HG03565 (cell line): Measurements from ENCODE around the gene SLC6A6.

Experiments used
- ATAC-seq: cut with Tn5 transposase; IDR thresholded peaks from one replicate; pipeline ENCODE4 v1.9.1; 2021; ENCODE audit warnings: mild to moderate bottlenecking, moderate library complexity; ENCODE audit not compliant: unreplicated experiment

The SLC6A6 gene

DNA sequence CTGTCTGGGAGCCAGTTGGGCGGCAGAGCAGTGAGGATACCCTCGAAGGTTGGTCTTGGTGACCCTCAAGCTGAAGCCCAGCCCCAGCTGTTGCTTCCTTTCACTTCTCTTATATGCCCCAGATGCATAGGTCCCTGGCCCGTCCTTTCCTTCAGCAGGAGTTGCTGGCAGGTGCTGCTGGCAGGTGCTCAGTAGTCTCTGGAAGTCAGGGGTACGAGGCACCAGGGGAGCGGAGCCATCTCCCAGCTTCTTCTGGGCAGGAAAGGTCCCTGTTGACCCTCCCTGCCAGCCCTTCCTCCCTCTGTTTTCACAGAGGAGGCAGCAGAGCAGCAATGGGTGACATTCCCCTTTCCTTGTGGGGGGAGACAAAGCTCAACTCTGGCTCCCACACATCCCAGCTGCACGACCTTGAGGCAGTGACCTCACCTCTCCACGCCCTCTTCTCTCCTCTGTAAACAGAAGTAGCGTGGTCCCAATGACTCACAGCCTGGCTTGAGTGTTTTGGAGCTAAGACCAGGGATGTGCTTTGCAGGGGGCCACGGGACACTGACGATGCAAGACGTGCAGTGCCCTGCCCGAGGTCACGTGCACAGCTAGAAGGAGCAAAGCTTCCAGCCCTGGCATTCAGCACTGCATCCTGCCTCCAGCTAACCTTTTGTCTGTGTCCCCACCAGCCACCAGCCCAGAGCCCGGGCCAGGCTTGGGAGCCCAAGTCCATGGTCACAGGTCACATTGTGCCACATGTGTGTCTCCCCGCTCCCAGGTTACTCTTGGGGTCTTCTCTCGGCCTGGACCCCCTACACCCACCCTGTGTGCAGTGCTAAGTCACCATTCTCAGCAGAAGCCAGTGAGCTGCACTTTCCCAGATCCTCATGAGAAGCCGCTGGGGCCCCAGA, 49.7 kb downstream of the SLC6A6 start:
- no peak for ATAC-seq

DNA sequence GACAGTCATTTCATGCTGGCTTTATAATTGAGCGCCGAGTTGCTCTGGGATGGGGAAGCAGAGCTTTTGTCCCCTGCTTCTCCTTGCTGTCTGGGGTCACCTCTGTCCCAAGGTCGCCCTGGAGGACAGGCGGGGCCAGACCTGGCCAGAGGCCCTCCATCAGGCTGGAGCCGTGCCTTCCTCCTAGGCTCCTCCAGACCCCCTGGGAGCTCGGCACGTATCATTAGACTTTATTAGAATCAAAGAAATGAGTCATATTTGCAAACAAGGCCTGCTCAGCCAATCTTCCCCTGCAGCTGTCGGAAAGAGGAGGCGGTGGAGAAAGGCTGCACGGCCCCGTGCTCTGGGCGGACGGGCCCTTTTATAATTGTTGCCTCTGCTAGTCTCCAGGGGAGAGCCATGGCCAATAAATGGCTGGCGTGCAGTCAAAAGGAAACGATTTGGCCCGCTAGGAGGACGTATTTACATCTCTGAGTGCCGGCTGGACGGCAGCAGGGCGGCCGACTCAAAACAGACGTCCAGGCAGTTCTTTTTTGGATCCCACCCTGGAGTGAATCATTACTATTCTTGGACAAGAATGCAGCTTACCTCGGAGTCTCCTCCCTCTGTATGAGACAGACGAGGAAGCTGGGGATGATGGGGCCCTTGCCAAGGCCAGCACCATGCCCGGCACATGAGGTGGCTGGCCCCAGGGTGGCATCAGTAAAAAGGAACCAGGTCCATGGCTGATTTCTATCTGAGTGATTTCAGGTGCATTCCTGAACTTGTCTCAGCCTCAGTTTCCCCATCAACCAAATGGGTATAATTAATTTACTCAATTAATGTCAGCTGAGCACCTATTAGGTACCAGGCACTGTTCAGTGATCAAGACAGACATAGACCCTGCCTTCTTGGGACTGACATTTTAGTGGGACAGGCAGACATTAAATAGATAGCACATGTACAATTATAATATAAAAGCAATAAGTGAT, 50.6 kb downstream of the SLC6A6 start:
- no peak for ATAC-seq

DNA sequence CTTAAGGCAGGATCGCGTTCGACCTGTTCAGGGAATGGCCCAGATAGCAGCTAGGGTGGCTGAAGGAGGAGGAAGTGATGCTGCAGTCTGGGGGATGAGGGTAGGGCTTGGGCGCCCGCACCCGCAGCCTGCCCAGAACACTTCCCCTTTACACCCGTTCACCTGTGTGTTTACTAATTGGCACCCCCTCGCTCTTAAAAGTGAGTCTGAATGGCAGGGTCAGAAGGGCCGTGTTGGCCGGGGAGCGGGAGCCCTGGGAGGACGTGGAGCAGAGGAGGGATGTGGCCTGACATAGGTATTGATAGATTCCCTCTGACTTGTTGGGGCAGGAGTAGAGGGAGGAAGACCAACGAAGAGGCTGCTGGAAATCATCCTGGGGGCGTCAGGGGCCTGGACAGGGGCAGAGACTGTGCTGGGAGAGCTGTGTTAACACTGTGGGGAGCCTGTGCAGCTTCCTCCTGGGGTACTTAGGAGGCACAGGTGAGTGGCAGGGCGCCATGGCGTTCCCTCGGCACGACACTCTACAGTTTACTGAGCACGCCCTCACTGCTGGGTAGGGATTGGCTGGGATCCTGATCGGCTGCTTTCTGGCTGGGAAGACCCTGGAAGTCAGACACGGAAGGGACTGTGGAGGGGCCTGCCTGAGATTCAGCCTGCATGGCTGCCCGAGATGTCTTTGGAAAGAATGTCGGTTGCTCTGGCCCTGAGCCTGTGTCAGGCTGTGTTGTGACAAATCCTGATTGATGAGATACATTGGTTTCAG, 51.7 kb downstream of the SLC6A6 start:
- no peak for ATAC-seq

DNA sequence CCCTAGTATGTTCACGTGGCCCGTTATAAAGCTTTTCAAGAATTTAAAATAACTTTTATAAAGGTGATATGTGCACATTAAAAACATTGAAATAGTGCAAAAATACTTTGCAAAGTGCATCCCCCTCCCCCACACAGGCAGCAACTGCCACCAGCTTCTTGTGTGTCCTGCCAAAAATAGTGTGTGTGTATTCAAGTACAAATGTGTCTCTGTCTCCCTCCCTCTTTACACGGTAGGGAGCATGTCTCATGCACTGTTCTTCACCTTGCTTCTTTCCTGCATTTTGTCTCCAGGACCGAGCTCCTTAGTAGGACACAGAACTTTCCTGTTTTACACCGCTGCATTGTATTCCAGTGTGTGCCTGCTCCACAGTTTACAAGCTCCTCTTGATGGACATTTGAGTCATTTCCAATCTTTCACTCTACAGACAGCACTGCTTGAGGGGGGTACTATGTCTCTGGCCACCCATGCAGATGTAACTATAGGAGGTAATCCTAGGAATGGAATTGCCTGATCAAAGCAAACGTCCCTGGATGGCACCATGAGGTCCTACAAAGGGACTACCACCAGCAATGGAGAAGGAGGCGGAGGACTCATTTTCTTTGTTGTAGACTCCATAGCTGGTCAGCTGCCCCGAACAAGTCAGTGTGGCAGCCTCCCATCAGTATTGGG, 52.4 kb downstream of the SLC6A6 start:
- no peak for ATAC-seq

DNA sequence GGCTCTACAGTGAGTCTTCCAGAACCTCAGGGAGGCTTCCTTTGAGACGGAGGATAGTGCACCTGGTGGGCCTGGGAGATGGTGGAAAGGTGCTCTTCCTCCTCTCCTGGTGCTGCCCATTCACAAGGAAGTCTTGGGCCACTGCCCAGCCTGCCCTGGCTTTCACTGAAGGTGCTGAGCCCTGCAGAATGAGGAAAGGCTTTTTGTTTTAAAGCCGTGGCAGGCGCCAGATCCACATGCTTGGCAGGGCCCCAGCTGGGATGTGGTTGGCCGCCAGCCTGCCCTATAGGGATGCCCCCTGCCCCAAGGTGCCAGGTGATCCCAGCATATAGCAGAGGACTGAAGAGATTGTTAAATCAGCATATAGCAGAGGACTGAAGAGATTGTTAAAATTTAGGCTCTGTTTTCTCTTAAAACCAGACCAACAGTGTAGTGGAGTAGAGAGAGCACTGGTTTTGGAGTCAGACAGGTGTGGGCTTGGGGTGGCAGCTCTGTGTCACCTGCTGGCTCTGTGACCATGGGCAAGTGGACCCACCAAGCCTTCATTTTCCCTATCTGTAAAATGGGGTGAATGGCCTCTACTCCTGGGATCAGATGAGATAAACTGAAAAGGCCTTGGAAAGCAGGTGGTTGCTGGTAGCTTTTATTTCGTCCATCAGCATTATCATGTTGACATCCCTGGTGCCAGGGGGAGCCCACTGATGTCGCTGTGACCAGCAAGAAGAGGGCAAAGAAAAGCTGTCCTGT, 53.3 kb downstream of the SLC6A6 start:
- ATAC-seq = no peak

DNA sequence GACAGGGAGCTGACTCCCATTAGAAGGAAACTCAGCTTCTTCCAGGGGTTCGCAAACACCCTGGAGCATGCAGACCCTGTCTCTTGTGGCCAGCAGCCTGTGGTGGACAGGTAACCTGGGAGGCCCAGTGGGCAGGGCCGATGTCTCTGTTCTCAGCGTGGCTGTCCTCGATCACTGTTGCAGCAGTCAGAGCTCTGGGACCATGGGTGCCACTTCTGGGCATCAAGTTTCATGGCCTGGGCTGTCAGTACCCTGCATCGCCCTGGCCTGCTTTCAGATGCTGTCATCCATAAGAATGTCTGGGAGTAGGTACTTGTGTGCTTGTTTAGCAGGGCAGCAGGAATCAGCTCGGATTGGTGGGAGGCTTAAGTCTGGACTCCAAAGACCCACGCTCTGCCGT, 54.4 kb downstream of the SLC6A6 start:
- ATAC-seq = no peak

DNA sequence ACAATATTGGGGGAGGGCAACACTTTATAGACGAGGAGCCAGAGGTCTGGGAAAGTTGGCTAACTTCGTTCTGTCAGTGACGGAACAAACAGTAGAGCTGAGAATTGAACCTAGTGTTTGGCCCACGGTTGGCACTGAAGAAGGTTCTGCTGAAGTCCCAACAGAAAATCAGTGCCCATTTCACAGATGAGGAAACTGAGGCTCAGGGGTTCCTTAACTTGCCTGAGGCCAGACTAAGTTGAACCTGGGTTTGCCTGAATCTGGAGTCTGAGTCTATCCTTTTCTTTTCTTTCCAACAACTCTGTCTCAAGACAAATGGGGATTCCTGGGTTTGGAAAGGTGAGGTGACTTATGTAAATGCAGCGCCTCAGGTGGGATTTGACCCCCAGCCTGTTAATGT, 55.1 kb downstream of the SLC6A6 start:
- no peak for ATAC-seq

DNA sequence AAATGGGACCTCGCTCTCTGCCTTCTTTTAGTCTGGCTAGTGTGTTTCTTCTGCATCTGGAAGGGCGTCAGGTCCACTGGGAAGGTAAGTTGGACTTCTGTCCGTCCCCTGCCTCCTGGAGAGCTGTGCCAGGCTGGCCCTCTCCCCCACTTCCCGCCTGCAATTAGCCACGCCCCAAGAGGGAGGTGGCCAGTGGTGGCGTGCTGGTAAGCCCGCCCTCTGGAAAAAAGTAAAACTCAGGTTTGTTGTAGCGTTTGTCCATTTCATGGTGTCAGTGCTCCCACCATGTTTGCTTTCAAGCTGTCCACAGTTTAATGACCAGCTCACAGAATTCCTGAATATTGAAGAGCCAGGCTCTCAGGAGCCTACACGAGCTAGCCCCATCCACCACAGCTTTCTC, 55.6 kb downstream of the SLC6A6 start:
- ATAC-seq = no peak

DNA sequence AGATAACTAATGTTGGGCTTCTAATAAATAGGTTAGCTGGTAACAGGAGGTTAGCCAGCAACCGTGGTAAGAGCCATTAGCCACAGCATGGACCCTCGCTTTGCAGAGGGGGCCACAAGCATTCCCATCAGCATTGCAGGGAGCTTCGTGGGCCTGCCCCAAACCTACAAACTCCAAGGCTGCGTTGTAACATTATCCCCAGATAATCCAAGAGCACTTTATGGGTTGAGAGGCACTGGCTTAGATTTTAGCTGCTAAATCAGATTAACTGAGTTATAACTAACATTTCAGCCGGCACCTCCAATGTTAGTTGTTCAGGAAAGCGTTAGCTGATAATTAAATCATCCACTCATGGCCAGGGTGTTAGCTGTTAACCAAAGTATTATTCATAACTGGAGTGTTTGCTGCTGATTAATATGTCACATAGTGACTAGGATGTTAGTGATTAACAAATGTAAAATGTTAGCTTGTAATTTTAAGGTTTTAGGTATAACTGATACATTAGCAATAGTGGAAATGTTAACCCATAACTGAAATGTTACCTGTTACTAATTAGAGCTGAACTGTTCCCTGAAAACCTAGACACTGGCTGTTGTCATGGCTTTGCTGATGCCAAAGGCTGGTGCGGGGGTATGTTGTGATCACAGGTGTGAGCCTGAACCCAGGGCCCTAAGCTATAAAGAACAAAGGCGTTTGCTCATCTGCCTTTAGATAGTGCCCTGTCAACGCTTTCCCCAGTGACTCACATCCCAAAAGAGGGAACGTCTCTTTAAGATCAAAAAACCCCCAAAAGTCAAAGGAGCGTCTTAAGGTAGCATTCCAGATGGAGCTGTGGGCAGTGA, 56.2 kb downstream of the SLC6A6 start:
- ATAC-seq = no peak

DNA sequence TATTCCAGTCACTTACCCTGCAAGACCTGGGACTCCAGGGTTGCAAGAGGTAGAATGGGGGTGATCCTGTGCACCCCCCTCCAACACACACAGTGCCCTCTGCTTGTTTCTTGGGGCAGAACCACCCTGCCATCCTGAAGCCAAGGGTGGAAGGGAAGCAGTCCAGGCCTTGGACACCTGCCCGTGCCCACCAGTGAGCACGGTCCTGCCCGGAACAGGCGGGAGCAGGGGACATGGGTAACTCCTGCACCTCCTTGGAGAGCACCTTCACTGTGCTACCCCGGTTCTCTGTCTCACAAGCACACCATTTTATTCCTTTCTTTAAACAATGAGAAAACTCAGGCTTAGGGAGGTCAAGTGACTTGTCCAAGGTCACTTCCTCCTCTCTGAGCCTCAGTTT, 57.0 kb downstream of the SLC6A6 start:
- no peak for ATAC-seq

DNA sequence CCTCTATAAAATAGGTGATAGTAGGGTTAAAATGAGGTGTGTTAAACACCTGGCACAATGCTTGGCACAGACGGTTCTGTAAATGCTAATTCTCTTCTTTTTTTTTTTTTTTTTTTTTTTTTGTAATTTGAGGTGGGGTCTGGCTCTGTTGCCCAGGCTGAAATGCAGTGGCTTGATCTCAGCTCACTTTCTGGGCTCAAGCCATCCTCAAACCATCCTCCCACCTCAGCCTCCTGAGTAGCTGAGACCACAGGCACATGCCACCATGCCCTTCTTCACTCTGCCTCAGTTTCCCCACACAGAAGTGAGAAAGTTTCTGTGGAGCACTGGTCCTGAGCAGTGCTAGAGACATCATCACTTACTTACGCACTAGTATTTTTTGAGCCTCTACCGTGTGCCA, 57.4 kb downstream of the SLC6A6 start:
- no peak for ATAC-seq

DNA sequence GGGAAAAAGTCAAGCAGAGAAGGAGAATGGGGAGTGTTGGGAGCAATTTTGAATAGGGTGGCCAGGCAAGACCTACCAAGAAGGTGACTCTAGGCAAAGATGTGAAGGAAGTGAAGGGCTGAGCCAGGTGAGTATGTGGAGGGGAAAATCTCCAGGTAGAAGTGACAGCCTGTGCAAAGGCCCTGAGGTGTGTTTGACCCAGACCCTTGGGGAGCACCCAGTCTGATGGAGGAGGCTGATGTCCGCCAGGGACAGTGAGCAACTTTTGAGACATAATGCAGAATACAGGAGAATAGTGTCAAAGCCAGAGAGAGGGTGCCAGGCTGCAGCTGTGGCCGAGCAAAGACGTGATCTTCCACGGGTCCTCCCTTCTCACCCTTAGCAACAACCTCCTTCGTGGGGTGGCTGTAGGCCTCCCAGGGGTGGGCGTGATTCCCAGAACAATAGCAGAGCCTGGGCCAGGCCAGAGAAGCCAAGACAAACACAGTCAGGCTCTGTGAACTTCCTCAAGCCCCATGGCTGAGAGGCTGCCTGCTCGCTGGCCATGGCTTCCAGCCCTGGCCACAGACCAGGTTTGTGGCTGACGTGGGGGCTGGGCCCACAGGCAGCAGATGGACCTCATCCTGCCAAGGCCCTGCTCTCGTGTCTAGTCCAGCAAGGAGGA, 58.1 kb downstream of the SLC6A6 start:
- ATAC-seq = no peak

DNA sequence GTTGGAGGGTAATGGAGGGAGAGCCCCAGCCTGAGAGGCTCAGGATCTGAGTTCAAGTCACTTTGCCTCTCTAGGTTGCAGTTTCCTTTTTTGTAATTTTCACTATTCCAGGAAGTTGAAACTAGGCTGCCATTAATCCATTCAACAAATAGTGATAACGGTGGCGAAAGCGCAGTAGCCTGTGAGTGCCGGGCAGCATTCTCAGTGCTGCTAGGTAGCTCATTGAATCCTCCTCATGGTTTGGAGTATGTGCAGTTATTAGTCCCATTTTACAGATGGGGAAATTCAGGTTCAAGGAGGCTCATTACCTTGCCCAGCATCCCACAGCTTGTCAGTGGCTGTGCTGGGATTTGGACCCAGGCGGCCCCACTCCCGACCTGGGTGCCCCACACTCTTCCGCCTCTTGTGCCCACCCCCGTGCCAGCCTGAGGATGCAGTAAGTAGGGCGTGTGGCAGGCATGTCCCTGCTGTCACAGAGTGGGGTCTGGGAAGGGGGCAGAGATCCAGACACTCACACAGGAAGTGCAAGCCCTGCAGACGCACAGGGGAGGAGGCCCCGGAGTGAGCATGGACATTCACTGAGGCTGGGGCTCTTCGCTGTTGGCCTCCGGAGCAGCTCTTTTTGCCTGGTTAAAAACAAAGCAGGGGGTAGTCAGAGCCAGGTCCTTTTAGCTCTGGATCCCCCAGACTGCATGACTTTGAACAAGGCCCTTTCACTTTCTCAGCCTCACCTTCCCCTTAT, 58.8 kb downstream of the SLC6A6 start:
- no peak for ATAC-seq

DNA sequence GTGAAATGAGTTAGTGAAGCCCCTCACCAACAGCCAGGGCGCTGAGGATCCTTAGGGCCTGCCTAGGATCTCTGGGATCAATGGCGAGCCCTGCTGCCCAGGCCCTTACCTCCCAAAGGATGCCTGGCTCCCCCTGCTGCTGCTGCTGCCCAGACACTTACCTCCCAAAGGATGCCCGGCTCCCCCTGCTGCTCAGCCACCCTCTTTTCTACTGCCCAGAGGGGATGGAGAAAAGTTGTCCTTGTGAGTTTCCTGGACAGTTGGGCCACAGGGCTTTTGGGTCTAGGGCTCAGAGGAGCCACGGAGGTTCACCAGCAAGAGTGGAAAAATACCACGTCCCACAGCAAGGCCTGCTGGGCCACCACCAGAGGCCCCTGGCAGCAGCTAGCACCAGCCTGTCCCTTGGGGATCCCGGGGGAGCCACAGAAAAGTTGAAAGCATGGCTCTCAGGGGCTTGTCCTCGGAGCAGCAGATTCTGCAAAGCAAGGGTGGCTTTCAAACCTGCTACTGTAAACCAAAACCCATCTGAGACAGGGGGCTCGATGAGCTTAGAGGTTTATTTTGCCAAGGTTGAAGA, 59.4 kb downstream of the SLC6A6 start:
- ATAC-seq = no peak

DNA sequence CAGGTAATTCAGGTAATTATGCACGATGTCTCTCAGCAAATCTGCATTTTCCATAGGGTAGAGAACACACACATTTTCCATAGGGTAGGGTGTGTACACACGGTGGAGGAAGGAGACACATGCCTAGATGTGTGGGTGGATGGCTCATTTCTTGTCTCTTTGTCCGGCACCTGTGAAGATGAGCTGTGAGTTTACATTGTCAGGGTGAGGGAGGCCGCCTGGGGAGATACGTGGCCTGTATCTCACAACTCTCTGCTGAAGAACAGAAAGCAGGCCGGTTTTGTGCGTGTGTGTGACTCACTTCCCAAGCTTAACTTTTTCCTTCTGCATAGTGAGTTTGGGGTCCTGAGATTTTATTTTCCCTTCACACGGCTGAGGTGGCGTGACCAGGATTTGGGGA, 60.3 kb downstream of the SLC6A6 start:
- no peak for ATAC-seq

DNA sequence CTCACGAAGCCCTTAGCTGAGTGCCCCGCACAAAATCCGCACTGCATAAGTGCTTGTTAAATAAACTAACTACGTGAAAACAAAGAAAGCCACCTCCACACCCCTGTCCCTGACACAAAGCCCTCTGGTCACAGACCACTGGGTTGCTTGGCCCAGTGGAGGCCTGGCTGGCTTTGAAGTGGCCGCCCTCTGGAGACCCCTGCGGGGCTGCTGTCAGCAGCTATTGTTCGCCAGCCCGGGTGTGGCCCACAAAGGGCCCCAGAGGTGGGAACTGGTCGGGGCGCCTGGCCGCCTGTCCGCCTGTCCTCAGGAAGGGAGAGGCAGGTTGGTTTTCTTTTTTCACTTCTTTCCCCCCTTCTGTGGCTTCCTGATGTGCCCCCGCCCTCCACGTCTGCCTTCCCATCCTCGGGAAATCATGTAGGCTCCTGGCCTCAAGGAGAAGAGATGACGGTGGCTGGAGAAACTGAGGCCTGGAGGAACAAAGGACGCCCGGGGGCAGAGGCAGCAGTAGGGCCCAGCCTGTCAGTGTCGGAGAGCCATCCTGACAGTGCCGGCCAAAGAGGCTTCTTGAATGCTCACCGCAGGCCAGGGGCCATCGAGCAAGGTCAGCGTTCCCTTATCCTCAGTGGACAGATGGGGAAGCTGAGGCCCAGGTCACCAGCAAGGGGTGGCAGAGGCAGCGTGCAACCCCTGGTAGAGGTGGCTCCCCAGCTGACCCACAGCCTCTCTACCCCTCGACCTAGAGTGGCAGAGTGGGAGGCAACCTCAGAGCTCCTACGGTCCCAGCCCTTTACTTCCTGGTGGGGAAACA, 61.1 kb downstream of the SLC6A6 start:
- no peak for ATAC-seq

DNA sequence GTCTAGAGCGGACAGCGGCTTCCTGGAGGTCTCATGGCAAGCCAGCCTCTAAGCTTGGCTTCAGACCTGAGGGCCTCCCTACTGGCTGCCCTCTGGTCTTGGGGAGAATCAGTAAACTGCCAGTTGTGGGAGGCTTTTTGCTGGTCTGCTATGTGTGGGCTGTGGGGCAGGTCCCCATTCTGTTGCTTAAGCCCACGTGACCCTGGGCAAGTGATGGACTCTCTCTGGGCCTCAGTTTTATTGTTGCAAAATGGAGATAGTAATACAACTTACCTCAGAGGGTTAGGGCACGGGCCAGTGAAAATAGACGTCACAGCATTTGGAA, 61.7 kb downstream of the SLC6A6 start:
- ATAC-seq = no peak
